HEK293 (cell line): ENCODE measurements around the gene SYT10.

Source experiments
- CTCF ChIA-PET: fragments of 350-600 bp; formaldehyde crosslinking; extraction: SDS; loops from one replicate; lab custom pipeline; 2021; ENCODE audit warnings: antibody characterized with exemption; lab: Yijun Ruan, JAX
- POLR2A ChIA-PET: fragments of 300-600 bp; formaldehyde crosslinking; extraction: SDS; loops from one replicate; lab custom pipeline; 2020; ENCODE audit warnings: antibody characterized with exemption, inconsistent platforms; lab: Yijun Ruan, JAX
- H3K27ac ChIP-seq: fragments of 200-500 bp; sonication (Bioruptor generic); 2 replicates; pipeline ENCODE4 v1.5.1; 2014; ENCODE audit warnings: low read depth, low read length, control low read depth, inconsistent platforms; ENCODE audit errors: extremely low read depth
- H3K36me3 ChIP-seq, 2 experiments: fragments of 200-500 bp in 1 of 2; sonication (Bioruptor generic) in 1 of 2; 1 replicate in 1 of 2; 2 replicates in 1 of 2; pipeline ENCODE4 v1.5.1; 2014 to 2017; ENCODE audit warnings: inconsistent platforms in 2 of 2, low read length in 2 of 2; ENCODE audit not compliant: control insufficient read depth in 2 of 2, insufficient read depth in 1 of 2
- H3K4me1 ChIP-seq: fragments of 200-500 bp; sonication (Bioruptor generic); 2 replicates; pipeline ENCODE4 v1.5.1; 2014; ENCODE audit warnings: mild to moderate bottlenecking, low read length, inconsistent platforms; ENCODE audit not compliant: control insufficient read depth, insufficient read depth
- H3K4me3 ChIP-seq: 2 replicates; pipeline ENCODE4 v1.5.1; 2011; ENCODE audit warnings: low read depth, mild to moderate bottlenecking, control low read depth, low read length, moderate library complexity
- H3K9me3 ChIP-seq: fragments of 200-500 bp; sonication (Bioruptor generic); 2 replicates; pipeline ENCODE4 v1.5.1; 2014; ENCODE audit warnings: low read depth, low read length, inconsistent platforms; ENCODE audit not compliant: control insufficient read depth, insufficient read depth
- BCL11A ChIP-seq: fragments of 450-650 bp; formaldehyde crosslinking; IDR thresholded peaks from 2 replicates; pipeline ENCODE4 v1.5.1; 2016; ENCODE audit warnings: low read depth, missing biosample characterization, missing genetic modification characterization
- IKZF3 ChIP-seq: fragments of 450-650 bp; IDR thresholded peaks from 2 replicates; pipeline ENCODE4 v1.5.0; 2018; ENCODE audit warnings: missing biosample characterization, mild to moderate bottlenecking, missing genetic modification characterization, moderate library complexity
- KLF17 ChIP-seq: fragments of 450-650 bp; formaldehyde crosslinking; IDR thresholded peaks from 2 replicates; pipeline ENCODE4 v1.5.1; 2016; ENCODE audit warnings: missing biosample characterization, missing genetic modification characterization
- KLF9 ChIP-seq: fragments of 450-650 bp; formaldehyde crosslinking; IDR thresholded peaks from 2 replicates; pipeline ENCODE4 v1.5.1; 2016; ENCODE audit warnings: missing biosample characterization, missing genetic modification characterization, low read depth
- OSR2 ChIP-seq: fragments of 450-650 bp; formaldehyde crosslinking; IDR thresholded peaks from 2 replicates; pipeline ENCODE4 v1.5.1; 2016; ENCODE audit warnings: missing biosample characterization, missing genetic modification characterization
- PATZ1 ChIP-seq: fragments of 450-650 bp; formaldehyde crosslinking; IDR thresholded peaks from 2 replicates; pipeline ENCODE4 v1.5.1; 2016; ENCODE audit warnings: missing biosample characterization, missing genetic modification characterization
- PRDM4 ChIP-seq: fragments of 450-650 bp; formaldehyde crosslinking; IDR thresholded peaks from 2 replicates; pipeline ENCODE4 v1.5.1; 2017; ENCODE audit warnings: missing biosample characterization, missing genetic modification characterization
- SCRT1 ChIP-seq: fragments of 450-650 bp; formaldehyde crosslinking; IDR thresholded peaks from 2 replicates; pipeline ENCODE4 v1.5.1; 2016; ENCODE audit warnings: missing biosample characterization, missing genetic modification characterization, borderline replicate concordance
- ZBTB17 ChIP-seq: fragments of 450-650 bp; formaldehyde crosslinking; IDR thresholded peaks from 2 replicates; pipeline ENCODE4 v1.5.1; 2016; ENCODE audit warnings: missing biosample characterization, missing genetic modification characterization
- ZFP37 ChIP-seq: fragments of 450-650 bp; formaldehyde crosslinking; IDR thresholded peaks from 2 replicates; pipeline ENCODE4 v1.5.1; 2016; ENCODE audit warnings: missing biosample characterization, missing genetic modification characterization
- ZIC2 ChIP-seq: fragments of 450-650 bp; formaldehyde crosslinking; IDR thresholded peaks from 2 replicates; pipeline ENCODE4 v1.5.1; 2016; ENCODE audit warnings: missing biosample characterization, missing genetic modification characterization
- ZNF157 ChIP-seq: fragments of 450-650 bp; formaldehyde crosslinking; IDR thresholded peaks from 2 replicates; pipeline ENCODE4 v1.5.1; 2016; ENCODE audit warnings: missing biosample characterization, missing genetic modification characterization
- ZNF184 ChIP-seq: fragments of 450-650 bp; IDR thresholded peaks from 2 replicates; pipeline ENCODE4 v1.5.1; 2018; ENCODE audit warnings: missing biosample characterization, mild to moderate bottlenecking, missing genetic modification characterization
- ZNF302 ChIP-seq: fragments of 450-650 bp; formaldehyde crosslinking; IDR thresholded peaks from 2 replicates; pipeline ENCODE4 v1.5.1; 2016; ENCODE audit warnings: missing biosample characterization, missing genetic modification characterization, low read depth
- ZNF362 ChIP-seq: fragments of 450-650 bp; formaldehyde crosslinking; IDR thresholded peaks from 2 replicates; pipeline ENCODE4 v1.5.1; 2016; ENCODE audit warnings: missing biosample characterization, missing genetic modification characterization
- ZNF404 ChIP-seq: fragments of 450-650 bp; formaldehyde crosslinking; IDR thresholded peaks from 2 replicates; pipeline ENCODE4 v1.5.1; 2017; ENCODE audit warnings: missing biosample characterization, missing genetic modification characterization
- ZNF518A ChIP-seq: fragments of 450-650 bp; formaldehyde crosslinking; conservative IDR thresholded peaks from 2 replicates; pipeline ENCODE4 v1.5.1; 2016; ENCODE audit warnings: low read depth, missing biosample characterization, missing genetic modification characterization
- ZNF580 ChIP-seq: fragments of 450-650 bp; formaldehyde crosslinking; IDR thresholded peaks from 2 replicates; pipeline ENCODE4 v1.5.1; 2016; ENCODE audit warnings: missing biosample characterization, missing genetic modification characterization
- ZNF658 ChIP-seq: fragments of 450-650 bp; formaldehyde crosslinking; IDR thresholded peaks from 2 replicates; pipeline ENCODE4; 2016; ENCODE audit warnings: missing biosample characterization, missing genetic modification characterization
- ZNF785 ChIP-seq: fragments of 450-650 bp; formaldehyde crosslinking; IDR thresholded peaks from 2 replicates; pipeline ENCODE4 v1.5.1; 2016; ENCODE audit warnings: missing biosample characterization, missing genetic modification characterization
- ZNF843 ChIP-seq: fragments of 450-650 bp; formaldehyde crosslinking; IDR thresholded peaks from 2 replicates; pipeline ENCODE4 v1.5.1; 2016; ENCODE audit warnings: missing biosample characterization, missing genetic modification characterization

The SYT10 gene

GRCh38 chr12:33439587-33440011, at the start of gene SYT10:
Gene SYT10, minus strand, starts transcription at chr12:33439819. Its CDS starts 297 bp downstream, at chr12:33439522.
- Histone ChIP-seq H3K36me3 (no peaks in the 10 kb centered on the region), H3K4me1 (0 out of 2 replicates have a peak, but pooled peaks cover 3% of the 10 kb centered on the region), H3K9me3 (no peaks in the 10 kb centered on the region), H3K27ac (no peak within 1 kb of the TSS), H3K4me3 (peak within 1 kb of the TSS; percentile 50)
- no peak for TF ChIP-seq ZNF404 (tag by site-specific recombination)
- TF ChIP-seq ZBTB17 (tag by site-specific recombination): peak; percentile 33; the same call in 1 of the 2 replicates
- POLR2A ChIA-PET: no interaction called here
- CTCF ChIA-PET: no interaction called here

GRCh38 chr12:33488036-33488435, 48.4 kb upstream of the SYT10 start:
- H3K27ac ChIP-seq: no peak overlapping the region
- peaks cover 8% of the 10 kb centered on the region; the same call in 1 of the 2 replicates for H3K4me1 ChIP-seq
- no peaks in the 10 kb centered on the region for H3K36me3 ChIP-seq
- TF ChIP-seq ZNF580 (tag by site-specific recombination) (no peak), PRDM4 (tag by site-specific recombination) (no peak), IKZF3 (tag by site-specific recombination) (no peak), ZNF184 (tag by site-specific recombination) (no peak), ZFP37 (tag by site-specific recombination) (no peak), PATZ1 (no peak), BCL11A (tag by site-specific recombination) (no peak), ZNF157 (no peak), ZNF302 (tag by site-specific recombination) (no peak), ZNF362 (tag by site-specific recombination) (no peak), ZIC2 (tag by site-specific recombination) (no peak), ZNF785 (tag by site-specific recombination) (no peak), ZNF518A (tag by site-specific recombination) (no peak), ZNF658 (no peak), OSR2 (tag by site-specific recombination) (no peak), SCRT1 (no peak), KLF9 (no peak), ZNF843 (no peak), KLF17 (no peak)
- TF ChIP-seq, all 188 proteins: peak for 0
- Histone ChIP-seq H3K4me3 (no peak overlapping the region), H3K9me3 (no peaks in the 10 kb centered on the region)
- POLR2A ChIA-PET: no interaction called here
- CTCF ChIA-PET: no interaction called here
